ENCODE results near the gene COG2.

DNA sequence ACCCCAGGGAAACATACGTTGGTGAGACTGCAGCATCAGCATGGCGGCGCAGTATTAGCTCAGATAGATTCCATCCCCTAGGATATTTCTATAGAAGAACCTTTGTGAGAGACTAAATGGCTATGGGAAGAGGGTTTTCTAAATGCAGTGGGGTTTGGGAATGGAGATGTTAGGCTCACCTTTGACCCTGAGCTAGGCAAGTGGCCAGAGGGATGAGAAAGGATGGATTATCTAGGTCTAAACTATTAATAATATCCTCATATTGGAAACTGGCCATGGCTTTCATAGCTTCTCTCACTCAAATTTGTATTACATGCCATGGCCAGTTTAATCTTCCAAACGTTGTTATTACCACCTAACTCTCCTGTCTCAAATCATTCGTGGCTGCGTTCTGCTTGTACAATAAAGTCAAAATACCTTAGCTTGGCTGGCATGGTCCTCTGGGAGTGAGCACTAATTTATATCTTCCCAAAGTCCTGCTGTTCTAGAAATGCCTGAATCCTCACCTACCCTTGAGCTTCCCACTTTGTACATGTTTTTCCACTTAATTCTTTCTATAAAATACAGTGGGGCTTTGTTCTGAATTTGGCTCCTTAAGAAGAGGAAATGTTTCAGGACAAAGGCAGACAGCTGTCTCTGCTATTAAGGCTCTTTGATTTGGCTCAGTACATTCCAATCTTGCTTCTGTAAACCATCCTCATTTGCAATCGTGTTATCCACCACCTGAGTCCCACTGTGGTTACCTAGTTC lies 31.0 kb upstream of the COG2 start:
- TF ChIP-seq CTCF (conservative IDR thresholded peaks at IDR 0.05) (no peak), ZFX (IDR thresholded peaks at IDR 0.05) (no peak)

Data from C4-2B (cell line).